Neuronal stem cell (in vitro differentiated cells): Measurements from ENCODE around the gene OPN3. TPM values are rescaled to one million over a fixed set of nuclear protein-coding genes. Genes with fewer than 3 reads are reported as not detected.
A peak's percentile ranks its signal among the peaks of the same experiment; 100 is the strongest.

ENCODE experiments used
- DNase-seq: peaks from one replicate; pipeline ENCODE4 v3.0.0-alpha.2; 2013; ENCODE audit warnings: low spot score
- H2AFZ ChIP-seq: one replicate; pipeline ENCODE4 v1.6.1; 2013; ENCODE audit warnings: mild to moderate bottlenecking, low read length, inconsistent platforms
- H2AK5ac ChIP-seq: 2 replicates; pipeline ENCODE4 v1.6.1; 2013; ENCODE audit warnings: low read depth, mild to moderate bottlenecking, inconsistent platforms, low read length, moderate library complexity, mixed read lengths
- H2BK120ac ChIP-seq: 2 replicates; pipeline ENCODE4 v1.6.1; 2013; ENCODE audit warnings: low read depth, mild to moderate bottlenecking, inconsistent platforms, low read length, moderate library complexity, mixed read lengths
- H2BK12ac ChIP-seq: one replicate; pipeline ENCODE4 v1.6.1; 2013; ENCODE audit warnings: low read length, inconsistent platforms
- H2BK15ac ChIP-seq: 2 replicates; pipeline ENCODE4 v1.6.1; 2013; ENCODE audit warnings: mild to moderate bottlenecking, low read length, inconsistent platforms, mixed read lengths
- H2BK5ac ChIP-seq: one replicate; pipeline ENCODE4 v1.6.1; 2013; ENCODE audit warnings: inconsistent platforms, mild to moderate bottlenecking, low read length, moderate library complexity
- H3K14ac ChIP-seq: one replicate; pipeline ENCODE4 v1.6.1; 2013; ENCODE audit warnings: low read length, inconsistent platforms
- H3K18ac ChIP-seq: 2 replicates; pipeline ENCODE4 v1.6.1; 2013; ENCODE audit warnings: low read length, inconsistent platforms
- H3K23ac ChIP-seq: 2 replicates; pipeline ENCODE4 v1.6.1; 2013; ENCODE audit warnings: low read depth, mild to moderate bottlenecking, mixed read lengths, low read length, inconsistent platforms; ENCODE audit not compliant: poor library complexity
- H3K27ac ChIP-seq: replicated peaks from 3 replicates; pipeline ENCODE4 v1.5.1; 2013; ENCODE audit warnings: low read length, inconsistent platforms
- H3K27me3 ChIP-seq, 3 experiments: 2 replicates each; pipeline ENCODE4 v1.6.1; 2013; ENCODE audit warnings: low read length in 3 of 3, mild to moderate bottlenecking in 2 of 3, inconsistent platforms in 1 of 3, low read depth in 1 of 3, mixed read lengths in 1 of 3, moderate library complexity in 1 of 3; ENCODE audit not compliant: control insufficient read depth in 3 of 3, insufficient read depth in 3 of 3
- H3K36me3 ChIP-seq, 2 donors: replicated peaks in 1 of 2; 2 replicates each; pipeline ENCODE4 v1.6.1; 2013; ENCODE audit warnings: low read length in 2 of 2; ENCODE audit not compliant: control insufficient read depth in 2 of 2, insufficient read depth in 2 of 2
- H3K4ac ChIP-seq: 2 replicates; pipeline ENCODE4 v1.6.1; 2013; ENCODE audit warnings: inconsistent platforms, mild to moderate bottlenecking, low read length, moderate library complexity
- H3K4me1 ChIP-seq, 2 donors: 1 replicate in 1 of 2; 2 replicates in 1 of 2; pipeline ENCODE4 v1.6.1; 2013; ENCODE audit warnings: low read length in 2 of 2, low read depth in 1 of 2; ENCODE audit not compliant: control insufficient read depth in 2 of 2, insufficient read depth in 1 of 2
- H3K4me2 ChIP-seq: one replicate; pipeline ENCODE4 v1.6.1; 2013; ENCODE audit warnings: mild to moderate bottlenecking, low read length, inconsistent platforms; ENCODE audit not compliant: insufficient read depth, poor library complexity, severe bottlenecking
- H3K4me3 ChIP-seq, 2 donors: 2 replicates each; pipeline ENCODE4 v1.5.1; 2013; ENCODE audit warnings: low read length in 2 of 2, mild to moderate bottlenecking in 2 of 2, inconsistent platforms in 1 of 2, moderate library complexity in 1 of 2
- H3K79me1 ChIP-seq: one replicate; pipeline ENCODE4 v1.6.1; 2013; ENCODE audit warnings: low read depth, mild to moderate bottlenecking, inconsistent platforms, low read length, moderate library complexity
- H3K9ac ChIP-seq: one replicate; pipeline ENCODE4 v1.6.1; 2013; ENCODE audit warnings: mild to moderate bottlenecking, low read depth, low read length, inconsistent platforms; ENCODE audit not compliant: poor library complexity
- H3K9me3 ChIP-seq, 2 donors: replicated peaks in 1 of 2; 2 replicates each; pipeline versions ENCODE3 to v1.6.1; 2013; ENCODE audit warnings: low read length in 2 of 2, mild to moderate bottlenecking in 2 of 2, inconsistent platforms in 1 of 2, low read depth in 1 of 2, mixed read lengths in 1 of 2, moderate library complexity in 1 of 2; ENCODE audit not compliant: control insufficient read depth in 2 of 2, insufficient read depth in 1 of 2
- H4K8ac ChIP-seq: one replicate; pipeline ENCODE4 v1.6.1; 2013; ENCODE audit warnings: low read depth, mild to moderate bottlenecking, inconsistent platforms, low read length, moderate library complexity
- H4K91ac ChIP-seq: one replicate; pipeline ENCODE4 v1.6.1; 2013; ENCODE audit warnings: low read length, low read depth, mild to moderate bottlenecking, inconsistent platforms; ENCODE audit not compliant: poor library complexity
- WGBS, 2 donors: extraction: QIAGEN DNeasy Blood & Tissue Kit; methylation state at CpG; one replicate each; pipeline ENCODE4 v1.1.7; 2013; ENCODE audit warnings: missing lambda C conversion rate in 2 of 2, mixed read lengths in 1 of 2; ENCODE audit not compliant: insufficient read length in 2 of 2, insufficient replicate concordance in 1 of 2; ENCODE audit errors: extremely low coverage in 2 of 2; 5-methylcytosine and 5-hydroxymethylcytosine counted together
- polyA plus RNA-seq, 2 experiments: library from polyadenylated mRNA; stranded (reverse); fragments of 200-250 nt; gene quantifications; one replicate each; pipeline ENCODE4 v1.2.3, GENCODE V29; 2013

OPN3 gene
- polyA plus RNA-seq (2013, experiment 1 of 2) = 41.1 TPM
- polyA plus RNA-seq (2013, experiment 2 of 2) = 41.0 TPM

GRCh38 chr1:241640149-241640866 is at the start of gene OPN3, which contains the start of gene CHML:
TSS of gene OPN3 (minus strand) at chr1:241640369. CDS start at chr1:241640254, 115 bp downstream.
TSS of gene CHML (minus strand) at chr1:241640369. CDS start at chr1:241635766, 4,603 bp downstream.
- Histone ChIP-seq H3K9ac (peak within 1 kb of the TSS; percentile 97), H2AK5ac (no peak within 1 kb of the TSS), H2BK120ac (no peak within 1 kb of the TSS), H3K79me1 (no peaks in the 10 kb centered on the region), H3K9me3 (peaks cover 0 to 23% of the 10 kb centered on the region in 2 donors), H3K4ac (peak within 1 kb of the TSS; percentile 5), H3K23ac (peak within 1 kb of the TSS; percentile 97), H3K4me3 (peak within 1 kb of the TSS; percentile 95), H3K36me3 (peaks cover 3 to 31% of the 10 kb centered on the region in 2 donors), H3K27me3 (no peaks in the 10 kb centered on the region), H3K4me1 (peaks cover 5 to 8% of the 10 kb centered on the region in 2 donors), H3K18ac (peak within 1 kb of the TSS; percentile 89), H3K27ac (peak within 1 kb of the TSS; percentile 84), H2AFZ (peak within 1 kb of the TSS; percentile 95), H2BK15ac (peak within 1 kb of the TSS; percentile 79), H2BK5ac (no peak within 1 kb of the TSS), H4K8ac (no peak within 1 kb of the TSS), H4K91ac (no peak within 1 kb of the TSS), H2BK12ac (no peak within 1 kb of the TSS), H3K4me2 (peak within 1 kb of the TSS; percentile 51), H3K14ac (peak within 1 kb of the TSS; percentile 72)
- no CpG with 5 or more reads among the region's 81 CpGs for WGBS, 2 donors
- peak; percentile 87 for DNase-seq

- H3K4me3 ChIP-seq = no peak overlapping the region
Measured at GRCh38 chr1:241688940-241689368, 48.8 kb upstream of the OPN3 start.

GRCh38 chr1:241684108-241684507 is 43.9 kb upstream of the OPN3 start:
- H4K8ac ChIP-seq = no peak overlapping the region
- no peaks in the 10 kb centered on the region for H3K27me3 ChIP-seq

More at GRCh38 chr1:241688940-241689368, 48.8 kb upstream of the OPN3 start:
- Histone ChIP-seq H3K4me1 (no peaks in the 10 kb centered on the region), H4K8ac (no peak overlapping the region), H3K18ac (no peak overlapping the region), H3K9ac (no peak overlapping the region), H2BK5ac (no peak overlapping the region), H2BK12ac (no peak overlapping the region), H2BK15ac (no peak overlapping the region), H3K79me1 (no peaks in the 10 kb centered on the region), H3K4me2 (no peak overlapping the region), H3K23ac (no peak overlapping the region), H3K9me3 (no peaks in the 10 kb centered on the region), H4K91ac (no peak overlapping the region), H3K27ac (no peak overlapping the region), H3K27me3 (no peaks in the 10 kb centered on the region), H3K14ac (no peak overlapping the region), H2AFZ (no peak overlapping the region), H3K36me3 (no peaks in the 10 kb centered on the region), H2BK120ac (no peak overlapping the region), H2AK5ac (no peak overlapping the region), H3K4ac (no peak overlapping the region)
- no CpG with 5 or more reads among the region's 2 CpGs for WGBS, 2 donors
- DNase-seq = no peak

GRCh38 chr1:241682921-241683320 is 42.8 kb upstream of the OPN3 start:
- DNase-seq = no peak
- no peak overlapping the region for H3K14ac ChIP-seq
- no peak overlapping the region for H2BK15ac ChIP-seq
- no peaks in the 10 kb centered on the region for H3K36me3 ChIP-seq
- no peaks in the 10 kb centered on the region for H3K27me3 ChIP-seq
- H3K27ac ChIP-seq = no peak overlapping the region
- H3K4me3 ChIP-seq = no peak overlapping the region
- no peak overlapping the region for H3K4ac ChIP-seq
- no peaks in the 10 kb centered on the region for H3K79me1 ChIP-seq
- H4K91ac ChIP-seq = no peak overlapping the region
- H3K4me2 ChIP-seq = no peak overlapping the region
- no peak overlapping the region for H4K8ac ChIP-seq
- H3K23ac ChIP-seq = no peak overlapping the region
- no peaks in the 10 kb centered on the region for H3K9me3 ChIP-seq
- H3K9ac ChIP-seq = no peak overlapping the region
- no peak overlapping the region for H2BK5ac ChIP-seq
- no peak overlapping the region for H2BK12ac ChIP-seq
- no peak overlapping the region for H2BK120ac ChIP-seq
- no peak overlapping the region for H2AK5ac ChIP-seq
- H3K18ac ChIP-seq = no peak overlapping the region
- H2AFZ ChIP-seq = no peak overlapping the region
- WGBS, 2 donors = no CpG with 5 or more reads among the region's 2 CpGs
- H3K4me1 ChIP-seq = no peaks in the 10 kb centered on the region

More at GRCh38 chr1:241684108-241684507, 43.9 kb upstream of the OPN3 start:
- Histone ChIP-seq H2BK5ac (no peak overlapping the region), H3K4me2 (no peak overlapping the region), H3K18ac (no peak overlapping the region), H2AK5ac (no peak overlapping the region), H3K36me3 (no peaks in the 10 kb centered on the region), H3K4ac (no peak overlapping the region), H2BK12ac (no peak overlapping the region), H2AFZ (no peak overlapping the region), H2BK15ac (no peak overlapping the region), H3K27ac (no peak overlapping the region), H3K9ac (no peak overlapping the region), H3K4me1 (no peaks in the 10 kb centered on the region), H3K14ac (no peak overlapping the region), H3K79me1 (no peaks in the 10 kb centered on the region), H4K91ac (no peak overlapping the region), H3K9me3 (no peaks in the 10 kb centered on the region), H3K4me3 (no peak overlapping the region), H3K23ac (no peak overlapping the region), H2BK120ac (no peak overlapping the region)
- no peak for DNase-seq
- WGBS, 2 donors = no CpG with 5 or more reads among the region's 1 CpG
